Astrocyte of the cerebellum (primary cell): Measurements from ENCODE around the gene TIMD4.

Experiments used
- DNase-seq: peaks from one replicate; pipeline ENCODE4 v3.0.0-alpha.2; 2011; ENCODE audit warnings: low read depth
- H3K4me3 ChIP-seq: 2 replicates; pipeline ENCODE4 v1.5.1; 2011; ENCODE audit warnings: mild to moderate bottlenecking, low read depth, low read length, moderate library complexity
- in situ Hi-C: cut with HindIII; loops from 2 replicates; pipeline ENCODE4 v1.10.0; 2017; ENCODE audit warnings: low sequenced_read_pairs
- TF ChIP-seq, protein P1 (sequence below): IDR thresholded peaks from 2 replicates; pipeline ENCODE4 v1.5.1; 2012; ENCODE audit warnings: low read length, low read depth, moderate library complexity, mild to moderate bottlenecking; ENCODE audit errors: missing control alignments

Gene TIMD4

DNA sequence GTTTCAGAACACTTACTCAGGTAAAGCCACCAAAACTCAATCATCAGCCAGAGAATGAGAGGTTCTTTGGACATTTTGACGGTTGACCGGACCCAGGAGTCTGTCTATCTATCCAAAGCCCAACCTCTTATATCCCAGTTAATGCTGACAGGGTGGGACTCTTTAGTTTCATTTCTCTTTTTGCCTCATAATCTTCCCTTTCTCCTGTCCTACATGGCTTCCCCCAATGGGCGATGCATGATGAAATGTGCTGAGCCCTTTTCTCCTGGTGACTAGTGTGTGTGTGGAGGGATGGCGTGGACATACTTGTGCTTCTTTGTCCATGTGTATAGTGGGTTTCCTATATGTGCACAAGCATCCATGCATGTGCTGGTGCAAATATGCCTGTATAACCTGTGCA is at the start of gene TIMD4:
TIMD4 (minus strand) TSS at position 102 of the 400 bp plus-strand sequence; CDS start at position 74, 28 bp downstream.
- in situ Hi-C loops = no loop called here
- TF ChIP-seq, protein P1, sequence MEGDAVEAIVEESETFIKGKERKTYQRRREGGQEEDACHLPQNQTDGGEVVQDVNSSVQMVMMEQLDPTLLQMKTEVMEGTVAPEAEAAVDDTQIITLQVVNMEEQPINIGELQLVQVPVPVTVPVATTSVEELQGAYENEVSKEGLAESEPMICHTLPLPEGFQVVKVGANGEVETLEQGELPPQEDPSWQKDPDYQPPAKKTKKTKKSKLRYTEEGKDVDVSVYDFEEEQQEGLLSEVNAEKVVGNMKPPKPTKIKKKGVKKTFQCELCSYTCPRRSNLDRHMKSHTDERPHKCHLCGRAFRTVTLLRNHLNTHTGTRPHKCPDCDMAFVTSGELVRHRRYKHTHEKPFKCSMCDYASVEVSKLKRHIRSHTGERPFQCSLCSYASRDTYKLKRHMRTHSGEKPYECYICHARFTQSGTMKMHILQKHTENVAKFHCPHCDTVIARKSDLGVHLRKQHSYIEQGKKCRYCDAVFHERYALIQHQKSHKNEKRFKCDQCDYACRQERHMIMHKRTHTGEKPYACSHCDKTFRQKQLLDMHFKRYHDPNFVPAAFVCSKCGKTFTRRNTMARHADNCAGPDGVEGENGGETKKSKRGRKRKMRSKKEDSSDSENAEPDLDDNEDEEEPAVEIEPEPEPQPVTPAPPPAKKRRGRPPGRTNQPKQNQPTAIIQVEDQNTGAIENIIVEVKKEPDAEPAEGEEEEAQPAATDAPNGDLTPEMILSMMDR = no peak

DNA sequence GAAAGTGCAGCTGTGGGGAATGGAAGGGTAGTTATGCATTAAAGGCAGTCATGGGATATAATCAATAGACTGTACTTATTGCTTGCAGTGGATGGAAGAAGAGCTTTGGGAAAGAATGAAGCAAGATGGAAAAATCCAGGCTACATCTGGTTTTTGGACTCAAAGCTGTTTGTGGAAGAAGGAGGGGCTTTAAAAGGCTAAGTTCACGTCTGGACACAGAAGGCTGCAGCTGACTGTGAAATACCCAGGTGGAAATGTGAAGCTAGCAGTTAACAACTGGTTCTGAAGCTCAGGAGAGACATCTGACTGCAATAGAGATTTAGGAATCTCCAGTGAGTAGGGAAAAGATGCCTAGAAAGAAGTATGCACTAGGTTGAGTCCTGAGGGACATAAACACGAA is 43.2 kb upstream of the TIMD4 start:
- no peak for DNase-seq
- in situ Hi-C loops = no loop called here
- no peak overlapping the region for H3K4me3 ChIP-seq
- TF ChIP-seq, protein P1 = no peak

More for the DNA sequence above, at the start of gene TIMD4:
- H3K4me3 ChIP-seq = no peak within 1 kb of the TSS
- DNase-seq = no peak

DNA sequence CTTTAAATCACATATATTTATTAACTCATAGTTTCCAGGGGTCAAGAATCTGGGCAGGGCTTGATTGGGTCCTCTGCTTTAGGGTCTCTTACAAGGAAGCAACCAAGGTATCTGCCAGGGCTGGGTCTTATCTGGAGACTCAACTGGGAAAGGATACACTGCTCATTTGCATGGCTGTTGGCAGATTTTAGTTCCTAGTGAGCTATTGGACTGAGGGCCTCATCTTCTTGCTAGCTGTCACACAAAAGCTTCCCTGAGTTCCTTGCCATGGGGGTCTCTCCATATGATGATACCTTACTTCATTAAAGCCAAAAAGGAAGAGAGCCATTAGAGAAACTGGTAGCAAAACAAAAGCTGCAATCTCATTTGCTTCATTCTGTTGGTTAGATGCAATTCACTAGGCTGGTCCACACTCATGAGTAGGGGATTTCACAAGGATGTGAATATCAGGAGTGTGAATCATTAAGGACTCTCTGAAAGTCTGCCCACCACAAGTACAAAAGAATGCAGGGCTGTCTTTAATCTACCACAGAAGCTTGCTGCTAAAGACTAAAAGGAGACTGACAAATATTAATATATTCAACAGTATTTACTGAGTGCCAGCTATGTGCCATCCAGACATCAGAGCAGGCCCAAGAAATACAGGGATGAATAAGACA is 42.0 kb upstream of the TIMD4 start:
- no peak for DNase-seq
- H3K4me3 ChIP-seq = no peak overlapping the region
- in situ Hi-C loops = no loop called here
- TF ChIP-seq, protein P1 = no peak

DNA sequence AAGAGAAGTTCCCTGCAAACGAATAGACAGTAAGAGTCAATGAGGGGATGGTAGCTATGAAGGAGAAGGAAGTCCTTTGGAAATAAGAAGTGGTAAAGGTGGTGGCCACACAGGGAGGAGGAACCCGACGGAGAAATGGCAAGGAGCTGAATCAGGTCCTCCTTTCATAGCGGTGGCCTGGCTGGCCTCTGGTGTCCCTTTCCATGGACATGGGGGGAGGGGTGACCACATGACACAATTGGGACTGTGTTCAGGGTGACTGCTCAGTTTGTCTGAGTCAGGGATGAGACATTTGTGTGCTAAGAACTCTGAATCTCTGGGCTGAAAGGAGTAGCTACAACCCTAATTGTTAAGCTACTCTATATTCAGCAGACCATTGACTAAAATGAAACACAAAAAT is 28.7 kb upstream of the TIMD4 start:
- no peak overlapping the region for H3K4me3 ChIP-seq
- no peak for DNase-seq
- TF ChIP-seq, protein P1 = no peak
- in situ Hi-C loops = no loop called here

DNA sequence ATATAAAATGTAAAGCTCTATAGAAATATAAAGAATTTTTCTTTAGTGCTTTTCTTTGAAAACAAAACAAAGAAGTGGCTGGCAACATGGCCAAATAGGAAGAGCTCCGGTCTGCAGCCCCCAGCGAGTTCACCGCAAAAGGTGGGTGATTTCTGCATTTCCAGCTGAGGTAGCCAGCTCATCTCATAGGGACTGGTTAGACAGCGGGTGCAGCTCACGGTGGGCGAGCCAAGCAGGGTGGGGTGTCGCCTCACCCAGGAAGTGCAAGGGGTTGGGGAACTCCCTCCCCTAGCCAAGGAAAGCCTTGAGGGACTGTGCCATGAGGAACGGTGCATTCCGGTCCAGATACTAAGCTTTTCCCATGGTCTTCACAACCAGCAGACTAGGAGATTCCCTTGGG is 21.0 kb upstream of the TIMD4 start:
- TF ChIP-seq, protein P1 = no peak
- in situ Hi-C loops = no loop called here
- DNase-seq = no peak
- no peak overlapping the region for H3K4me3 ChIP-seq

DNA sequence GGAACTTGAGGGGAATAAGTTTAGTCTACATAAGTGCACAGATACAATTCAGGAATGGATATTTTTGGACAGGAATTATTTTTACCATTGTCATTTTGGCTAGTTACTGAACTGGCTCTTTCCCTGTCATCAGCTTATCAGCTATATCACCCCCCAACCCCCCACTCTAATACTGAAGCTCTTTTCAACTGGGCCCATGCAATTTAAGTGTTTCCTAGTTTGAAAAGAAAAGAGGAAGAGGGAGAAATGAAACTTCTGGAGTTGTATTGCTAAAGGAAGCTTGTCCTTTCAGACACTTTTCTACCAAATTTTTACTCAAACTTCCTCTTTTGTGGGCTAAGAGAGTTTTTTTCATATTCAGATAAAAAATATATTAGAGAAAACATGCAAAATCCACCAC is 18.5 kb upstream of the TIMD4 start:
- no peak overlapping the region for H3K4me3 ChIP-seq
- TF ChIP-seq, protein P1 = no peak
- in situ Hi-C loops = no loop called here
- DNase-seq = no peak
